Thyroid gland (tissue), 4 donors: Measurements from ENCODE around the gene PADI1.

Experiments
- CTCF ChIP-seq, 6 experiments: fragments of 200-600 bp in 3 of 6; fragments of 450-650 bp in 3 of 6; sonication (generic) in 3 of 6; IDR thresholded peaks; one replicate each; pipeline ENCODE4 v1.5.1; 2016 to 2019; ENCODE audit warnings: antibody characterized with exemption in 6 of 6, mild to moderate bottlenecking in 2 of 6, inconsistent platforms in 1 of 6, moderate library complexity in 1 of 6
- POLR2A ChIP-seq, 2 donors: fragments of 450-650 bp; IDR thresholded peaks; one replicate each; pipeline ENCODE4 v1.6.1; 2017; ENCODE audit warnings: antibody characterized with exemption in 2 of 2, mild to moderate bottlenecking in 2 of 2, moderate library complexity in 1 of 2

GRCh38 chr1:17270891-17271765 is 66.2 kb downstream of the PADI1 start:
- TF ChIP-seq CTCF (IDR thresholded peaks at IDR 0.05), result no peak
- TF ChIP-seq POLR2A (IDR thresholded peaks at IDR 0.05), result no peak
